Measurements from ENCODE around the gene ABCC2.
"Not testable (repeated sequence)": the region's sequence is repeated elsewhere in the genome, so short reads cannot be mapped to it uniquely, and the experiment has no call there.

GRCh38 chr10:99840859-99841258 lies 58.4 kb downstream of the ABCC2 start:
- not testable (repeated sequence) for TF ChIP-seq CTCF (conservative IDR thresholded peaks at IDR 0.05; ENCODE audit: low read length); EZH2phosphoT487 (IDR thresholded peaks at IDR 0.05; ENCODE audit: borderline replicate concordance, low read depth, low read length)

All from OCI-LY7 (cell line).